ENCODE measurements around the gene LAMB3. TPM values are rescaled to one million over a fixed set of nuclear protein-coding genes. Genes with fewer than 3 reads are reported as not detected.
A peak's percentile ranks its signal among the peaks of the same experiment; 100 is the strongest.

LAMB3 gene
- total RNA-seq, 1 experiment from 2014 or later: 0.28 TPM

DNA sequence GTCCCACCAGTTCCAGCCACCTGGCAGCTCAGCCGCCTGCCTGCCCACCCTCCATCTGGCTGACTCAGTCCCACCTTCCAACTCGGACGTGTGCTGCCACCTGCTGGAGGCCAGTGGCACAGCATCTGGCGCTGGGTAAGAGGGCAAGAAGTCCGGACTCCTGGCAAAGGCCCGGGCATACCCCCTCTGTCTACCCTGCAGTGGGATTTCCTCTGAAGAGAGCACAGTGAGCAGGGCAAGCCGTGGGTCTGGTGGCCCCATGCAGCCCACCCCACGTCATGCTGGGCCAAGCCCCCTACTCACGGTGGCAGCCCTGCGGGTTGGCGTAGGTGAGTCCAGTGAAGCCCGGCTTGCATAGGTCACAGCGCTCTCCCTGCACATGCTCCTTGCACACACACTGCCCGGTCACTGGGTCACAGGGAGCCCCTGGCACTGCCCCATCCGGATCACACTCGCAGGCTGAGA is 24.5 kb downstream of the LAMB3 start:
- H3K4me3 Mint-ChIP-seq: no peak overlapping the region; a peak in 1 of 5 replicates
- WGBS (ENCODE audit: extremely low coverage, insufficient read length, low lambda C conversion rate): no CpG with 5 or more reads among the region's 16 CpGs
- H3K36me3 Mint-ChIP-seq (ENCODE audit: insufficient read depth in 1 of 3, low read depth in 3 of 3): no peaks in the 10 kb centered on the region
- H2AK5ac ChIP-seq (ENCODE audit: insufficient read length, low read length): no peak overlapping the region
- H3K4ac ChIP-seq (ENCODE audit: low read depth, low read length): no peak overlapping the region
- no peaks in the 10 kb centered on the region for H3K9me3 Mint-ChIP-seq
- no peaks in the 10 kb centered on the region for H3K79me1 ChIP-seq (ENCODE audit: insufficient read depth, low read depth, low read length, poor library complexity, severe bottlenecking)
- no peaks in the 10 kb centered on the region for H3K9me3 ChIP-seq (ENCODE audit: control insufficient read depth, low read depth, low read length)
- no peak overlapping the region for H3K27ac Mint-ChIP-seq
- no peak overlapping the region for H3K9ac ChIP-seq (ENCODE audit: extremely low read depth, insufficient read length, low read length)
- H2BK12ac ChIP-seq (ENCODE audit: insufficient read length, low read depth, low read length): no peak overlapping the region
- no peak overlapping the region for H3K14ac ChIP-seq (ENCODE audit: insufficient read depth, low read length)
- no peak overlapping the region for H2BK120ac ChIP-seq (ENCODE audit: low read depth, low read length, poor library complexity, severe bottlenecking)
- no peak overlapping the region for H2AFZ ChIP-seq (ENCODE audit: low read length)
- H4K20me1 ChIP-seq (ENCODE audit: control insufficient read depth, insufficient read depth, insufficient read length): no peaks in the 10 kb centered on the region
- H4K91ac ChIP-seq (ENCODE audit: insufficient read length, low read depth, low read length): no peak overlapping the region
- H3K27me3 ChIP-seq (ENCODE audit: insufficient read depth, low read length): no peaks in the 10 kb centered on the region
- no peak overlapping the region for H2BK5ac ChIP-seq (ENCODE audit: insufficient read length, low read length)
- H3K18ac ChIP-seq (ENCODE audit: insufficient read length, low read depth, low read length): no peak overlapping the region
- H3K23ac ChIP-seq (ENCODE audit: insufficient read length, low read depth, low read length): no peak overlapping the region
- no peak overlapping the region for H2BK15ac ChIP-seq (ENCODE audit: low read depth, low read length)
- no peak overlapping the region for H3T11ph ChIP-seq (ENCODE audit: low read length)
- no peaks in the 10 kb centered on the region for H3K23me2 ChIP-seq (ENCODE audit: insufficient read length, low read depth, low read length, poor library complexity, severe bottlenecking)
- H3K4me2 ChIP-seq (ENCODE audit: insufficient read depth, insufficient read length, low read length): no peak overlapping the region
- DNase-seq: peak; percentile 94
- H3K56ac ChIP-seq (ENCODE audit: insufficient read length, low read depth, low read length): no peak overlapping the region
- TF ChIP-seq, protein P1, sequence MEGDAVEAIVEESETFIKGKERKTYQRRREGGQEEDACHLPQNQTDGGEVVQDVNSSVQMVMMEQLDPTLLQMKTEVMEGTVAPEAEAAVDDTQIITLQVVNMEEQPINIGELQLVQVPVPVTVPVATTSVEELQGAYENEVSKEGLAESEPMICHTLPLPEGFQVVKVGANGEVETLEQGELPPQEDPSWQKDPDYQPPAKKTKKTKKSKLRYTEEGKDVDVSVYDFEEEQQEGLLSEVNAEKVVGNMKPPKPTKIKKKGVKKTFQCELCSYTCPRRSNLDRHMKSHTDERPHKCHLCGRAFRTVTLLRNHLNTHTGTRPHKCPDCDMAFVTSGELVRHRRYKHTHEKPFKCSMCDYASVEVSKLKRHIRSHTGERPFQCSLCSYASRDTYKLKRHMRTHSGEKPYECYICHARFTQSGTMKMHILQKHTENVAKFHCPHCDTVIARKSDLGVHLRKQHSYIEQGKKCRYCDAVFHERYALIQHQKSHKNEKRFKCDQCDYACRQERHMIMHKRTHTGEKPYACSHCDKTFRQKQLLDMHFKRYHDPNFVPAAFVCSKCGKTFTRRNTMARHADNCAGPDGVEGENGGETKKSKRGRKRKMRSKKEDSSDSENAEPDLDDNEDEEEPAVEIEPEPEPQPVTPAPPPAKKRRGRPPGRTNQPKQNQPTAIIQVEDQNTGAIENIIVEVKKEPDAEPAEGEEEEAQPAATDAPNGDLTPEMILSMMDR (conservative IDR thresholded peaks at IDR 0.05): peak; percentile 97
- H3K4me1 Mint-ChIP-seq: peaks cover 34 to 37% of the 10 kb centered on the region in 2 experiments
- H4K8ac ChIP-seq (replicated peaks; ENCODE audit: insufficient read length, low read depth, low read length): no peak overlapping the region
- H3K4me1 ChIP-seq (ENCODE audit: insufficient read depth, low read length): no peaks in the 10 kb centered on the region; the same call in 1 of the 2 replicates
- H3K27ac ChIP-seq (ENCODE audit: insufficient read length, low read depth, low read length): no peak overlapping the region
- no peak overlapping the region for H4K5ac ChIP-seq (ENCODE audit: insufficient read length, low read depth, low read length)
- peaks cover 11% of the 10 kb centered on the region for H3K27me3 Mint-ChIP-seq (ENCODE audit: low read depth)
- H3K79me2 ChIP-seq (ENCODE audit: insufficient read depth, low read length): no peaks in the 10 kb centered on the region
- no peak overlapping the region for H2BK20ac ChIP-seq (ENCODE audit: low read depth, low read length, poor library complexity, severe bottlenecking)
